Measurements from ENCODE around the gene ABHD1. TPM values are rescaled to one million over a fixed set of nuclear protein-coding genes. Genes with fewer than 3 reads are reported as not detected.

ABHD1 gene
- total and polyA plus RNA-seq, 2 experiments from 2014 or later = 0.38 to 0.55 TPM

DNA sequence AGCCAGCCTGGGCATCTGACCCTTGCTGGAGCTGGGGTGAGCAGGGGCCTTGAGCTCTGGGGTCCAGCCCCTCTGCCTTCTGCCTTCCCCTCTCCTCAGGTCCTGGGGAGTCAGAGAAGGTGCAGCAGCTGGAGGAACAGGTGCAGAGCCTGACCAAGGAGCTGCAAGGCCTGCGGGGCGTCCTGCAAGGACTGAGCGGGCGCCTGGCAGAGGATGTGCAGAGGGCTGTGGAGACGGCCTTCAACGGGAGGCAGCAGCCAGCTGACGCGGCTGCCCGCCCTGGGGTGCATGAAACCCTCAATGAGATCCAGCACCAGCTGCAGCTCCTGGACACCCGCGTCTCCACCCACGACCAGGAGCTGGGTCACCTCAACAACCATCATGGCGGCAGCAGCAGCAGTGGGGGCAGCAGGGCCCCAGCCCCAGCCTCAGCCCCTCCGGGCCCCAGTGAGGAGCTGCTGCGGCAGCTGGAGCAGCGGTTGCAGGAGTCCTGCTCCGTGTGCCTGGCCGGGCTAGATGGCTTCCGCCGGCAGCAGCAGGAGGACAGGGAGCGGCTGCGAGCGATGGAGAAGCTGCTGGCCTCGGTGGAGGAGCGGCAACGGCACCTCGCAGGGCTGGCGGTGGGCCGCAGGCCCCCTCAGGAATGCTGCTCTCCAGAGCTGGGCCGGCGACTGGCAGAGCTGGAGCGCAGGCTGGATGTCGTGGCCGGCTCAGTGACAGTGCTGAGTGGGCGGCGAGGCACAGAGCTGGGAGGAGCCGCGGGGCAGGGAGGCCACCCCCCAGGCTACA lies 41.4 kb upstream of the ABHD1 start:
- H3K9me3 Mint-ChIP-seq = no peaks in the 10 kb centered on the region; the same call in 2 of the 3 replicates
- H3K79me2 ChIP-seq (replicated peaks; ENCODE audit: insufficient read depth) = no peaks in the 10 kb centered on the region
- H3K27me3 Mint-ChIP-seq (ENCODE audit: insufficient read depth, low read depth, poor library complexity) = peaks cover 29% of the 10 kb centered on the region
- H3K4me1 Mint-ChIP-seq = peaks cover 40% of the 10 kb centered on the region
- H3K4me3 Mint-ChIP-seq = no peak overlapping the region
- H3K36me3 ChIP-seq (ENCODE audit: insufficient read depth) = no peaks in the 10 kb centered on the region
- no peak for TF ChIP-seq EZH2 (IDR thresholded peaks at IDR 0.05; ENCODE audit: low read depth, unreplicated experiment)
- no peak for DNase-seq (ENCODE audit: low spot score)
- H3F3A ChIP-seq (replicated peaks; ENCODE audit: low read depth) = 0 out of 2 replicates have a peak, but pooled peaks cover 5% of the 10 kb centered on the region
- H3K9me2 ChIP-seq (ENCODE audit: insufficient read depth) = no peaks in the 10 kb centered on the region
- H3K4me1 ChIP-seq (ENCODE audit: insufficient read depth) = peaks cover 11% of the 10 kb centered on the region
- H3K4me3 ChIP-seq = no peak overlapping the region
- H3K4me2 ChIP-seq = peak overlapping the region; percentile 61; the same call in 1 of the 2 replicates
- H2AFZ ChIP-seq = no peak overlapping the region
- no peak for ATAC-seq
- no peaks in the 10 kb centered on the region for H3K36me3 Mint-ChIP-seq (ENCODE audit: low read depth)
- H4K20me1 ChIP-seq (replicated peaks; ENCODE audit: insufficient read depth) = no peaks in the 10 kb centered on the region
- H3K27me3 ChIP-seq (ENCODE audit: insufficient read depth) = peaks cover 11% of the 10 kb centered on the region
- no peak overlapping the region for H3K27ac ChIP-seq (ENCODE audit: low read depth)
- no peak overlapping the region for H3K27ac Mint-ChIP-seq

DNA sequence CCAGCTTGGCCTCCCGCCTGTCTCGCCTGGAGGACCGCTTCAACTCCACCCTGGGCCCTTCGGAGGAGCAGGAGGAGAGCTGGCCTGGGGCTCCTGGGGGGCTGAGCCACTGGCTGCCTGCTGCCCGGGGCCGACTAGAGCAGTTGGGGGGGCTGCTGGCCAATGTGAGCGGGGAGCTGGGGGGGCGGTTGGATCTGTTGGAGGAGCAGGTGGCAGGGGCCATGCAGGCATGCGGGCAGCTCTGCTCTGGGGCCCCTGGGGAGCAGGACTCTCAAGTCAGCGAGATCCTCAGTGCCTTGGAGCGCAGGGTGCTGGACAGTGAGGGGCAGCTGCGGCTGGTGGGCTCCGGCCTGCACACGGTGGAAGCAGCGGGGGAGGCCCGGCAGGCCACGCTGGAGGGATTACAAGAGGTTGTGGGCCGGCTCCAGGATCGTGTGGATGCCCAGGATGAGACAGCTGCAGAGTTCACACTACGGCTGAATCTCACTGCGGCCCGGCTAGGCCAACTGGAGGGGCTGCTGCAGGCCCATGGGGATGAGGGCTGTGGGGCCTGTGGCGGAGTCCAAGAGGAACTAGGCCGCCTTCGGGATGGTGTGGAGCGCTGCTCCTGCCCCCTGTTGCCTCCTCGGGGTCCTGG lies 40.7 kb upstream of the ABHD1 start:
- ATAC-seq = no peak
- TF ChIP-seq JUNB (IDR thresholded peaks at IDR 0.05; ENCODE audit: unreplicated experiment) (no peak), EZH2phosphoT487 (IDR thresholded peaks at IDR 0.05; ENCODE audit: unreplicated experiment) (no peak), NANOG (IDR thresholded peaks at IDR 0.05; ENCODE audit: borderline replicate concordance) (no peak), STAT1 (IDR thresholded peaks at IDR 0.05; ENCODE audit: unreplicated experiment) (no peak)
- TF ChIP-seq, protein P1, sequence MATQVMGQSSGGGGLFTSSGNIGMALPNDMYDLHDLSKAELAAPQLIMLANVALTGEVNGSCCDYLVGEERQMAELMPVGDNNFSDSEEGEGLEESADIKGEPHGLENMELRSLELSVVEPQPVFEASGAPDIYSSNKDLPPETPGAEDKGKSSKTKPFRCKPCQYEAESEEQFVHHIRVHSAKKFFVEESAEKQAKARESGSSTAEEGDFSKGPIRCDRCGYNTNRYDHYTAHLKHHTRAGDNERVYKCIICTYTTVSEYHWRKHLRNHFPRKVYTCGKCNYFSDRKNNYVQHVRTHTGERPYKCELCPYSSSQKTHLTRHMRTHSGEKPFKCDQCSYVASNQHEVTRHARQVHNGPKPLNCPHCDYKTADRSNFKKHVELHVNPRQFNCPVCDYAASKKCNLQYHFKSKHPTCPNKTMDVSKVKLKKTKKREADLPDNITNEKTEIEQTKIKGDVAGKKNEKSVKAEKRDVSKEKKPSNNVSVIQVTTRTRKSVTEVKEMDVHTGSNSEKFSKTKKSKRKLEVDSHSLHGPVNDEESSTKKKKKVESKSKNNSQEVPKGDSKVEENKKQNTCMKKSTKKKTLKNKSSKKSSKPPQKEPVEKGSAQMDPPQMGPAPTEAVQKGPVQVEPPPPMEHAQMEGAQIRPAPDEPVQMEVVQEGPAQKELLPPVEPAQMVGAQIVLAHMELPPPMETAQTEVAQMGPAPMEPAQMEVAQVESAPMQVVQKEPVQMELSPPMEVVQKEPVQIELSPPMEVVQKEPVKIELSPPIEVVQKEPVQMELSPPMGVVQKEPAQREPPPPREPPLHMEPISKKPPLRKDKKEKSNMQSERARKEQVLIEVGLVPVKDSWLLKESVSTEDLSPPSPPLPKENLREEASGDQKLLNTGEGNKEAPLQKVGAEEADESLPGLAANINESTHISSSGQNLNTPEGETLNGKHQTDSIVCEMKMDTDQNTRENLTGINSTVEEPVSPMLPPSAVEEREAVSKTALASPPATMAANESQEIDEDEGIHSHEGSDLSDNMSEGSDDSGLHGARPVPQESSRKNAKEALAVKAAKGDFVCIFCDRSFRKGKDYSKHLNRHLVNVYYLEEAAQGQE (IDR thresholded peaks at IDR 0.05; ENCODE audit: unreplicated experiment) = no peak
- Mint-ChIP-seq H3K27ac (no peak overlapping the region), H3K4me3 (no peak overlapping the region), H3K36me3 (ENCODE audit: low read depth) (no peaks in the 10 kb centered on the region), H3K27me3 (ENCODE audit: insufficient read depth, low read depth, poor library complexity) (peaks cover 27% of the 10 kb centered on the region), H3K4me1 (peaks cover 46% of the 10 kb centered on the region), H3K9me3 (no peaks in the 10 kb centered on the region; the same call in 2 of the 3 replicates)
- H3K4me2 ChIP-seq = no peak overlapping the region
- no peaks in the 10 kb centered on the region for H3K36me3 ChIP-seq (ENCODE audit: insufficient read depth)
- H3K27me3 ChIP-seq (ENCODE audit: insufficient read depth) = peaks cover 16% of the 10 kb centered on the region
- H2AFZ ChIP-seq = no peak overlapping the region
- H3K4me3 ChIP-seq = no peak overlapping the region
- H3F3A ChIP-seq (replicated peaks; ENCODE audit: low read depth) = peaks cover 8% of the 10 kb centered on the region; the same call in 1 of the 2 replicates
- no peak overlapping the region for H3K27ac ChIP-seq (ENCODE audit: low read depth)
- H3K9me2 ChIP-seq (ENCODE audit: insufficient read depth) = no peaks in the 10 kb centered on the region
- no peak for DNase-seq (ENCODE audit: low spot score)
- H3K79me2 ChIP-seq (replicated peaks; ENCODE audit: insufficient read depth) = no peaks in the 10 kb centered on the region
- H3K4me1 ChIP-seq (ENCODE audit: insufficient read depth) = peaks cover 15% of the 10 kb centered on the region
- no peaks in the 10 kb centered on the region for H4K20me1 ChIP-seq (replicated peaks; ENCODE audit: insufficient read depth)

Data from GM23338 (cell line).